DMS53 treated with DMSO at 0.1 percent for 48 hours (cell line): ENCODE data around the gene ASAP2.

ENCODE experiments used
- DNase-seq: peaks from one replicate; lab custom pipeline; 2025; ENCODE audit not compliant: unreplicated experiment; lab: John Stamatoyannopoulos, UW

ASAP2 gene

GRCh38 chr2:9315280-9315847 lies 108.8 kb downstream of the ASAP2 start:
- DNase-seq: no peak

GRCh38 chr2:9317559-9317958 lies 110.9 kb downstream of the ASAP2 start:
- DNase-seq: no peak

- DNase-seq: no peak
These were observed 112.1 kb downstream of the ASAP2 start for GRCh38 chr2:9318461-9319337.

- no peak for DNase-seq
These were observed 112.7 kb downstream of the ASAP2 start for GRCh38 chr2:9319338-9319715.

- DNase-seq: no peak
These were observed 116.0 kb downstream of the ASAP2 start for GRCh38 chr2:9322576-9322975.

- no peak for DNase-seq
These were observed 118.8 kb downstream of the ASAP2 start for GRCh38 chr2:9325428-9325827.

GRCh38 chr2:9326975-9327374 lies 120.4 kb downstream of the ASAP2 start:
- no peak for DNase-seq

GRCh38 chr2:9327873-9328352 lies 121.3 kb downstream of the ASAP2 start:
- DNase-seq: peak; percentile 76

- no peak for DNase-seq
These were observed 122.3 kb downstream of the ASAP2 start for GRCh38 chr2:9328931-9329330.

- DNase-seq: no peak
These were observed 122.9 kb downstream of the ASAP2 start for GRCh38 chr2:9329497-9329896.

GRCh38 chr2:9330612-9331270 lies 124.1 kb downstream of the ASAP2 start:
- DNase-seq: no peak

GRCh38 chr2:9331704-9332103 lies 125.1 kb downstream of the ASAP2 start:
- no peak for DNase-seq

GRCh38 chr2:9332136-9332852 lies 125.7 kb downstream of the ASAP2 start:
- no peak for DNase-seq

- no peak for DNase-seq
These were observed 126.2 kb downstream of the ASAP2 start for GRCh38 chr2:9332853-9333245.

GRCh38 chr2:9333591-9334171 lies 127.1 kb downstream of the ASAP2 start:
- peak; percentile 62 for DNase-seq

- DNase-seq: no peak
These were observed 128.1 kb downstream of the ASAP2 start for GRCh38 chr2:9334761-9335160.

GRCh38 chr2:9335322-9335832 lies 128.8 kb downstream of the ASAP2 start:
- DNase-seq: no peak

GRCh38 chr2:9336241-9336575 lies 129.6 kb downstream of the ASAP2 start:
- peak; percentile 51 for DNase-seq

- DNase-seq: peak; percentile 75
These were observed 130.1 kb downstream of the ASAP2 start for GRCh38 chr2:9336576-9337314.

GRCh38 chr2:9337901-9338300 lies 131.3 kb downstream of the ASAP2 start:
- DNase-seq: no peak
